IMR-90 (cell line): ENCODE measurements around the gene SLC9C2.

Source experiments
- MAZ ChIP-seq: IDR thresholded peaks from 2 replicates; pipeline ENCODE4 v1.6.1; 2012; ENCODE audit warnings: low read depth, mild to moderate bottlenecking, low read length, improper control_type of control experiment, moderate library complexity, borderline replicate concordance
- NFE2L2 ChIP-seq: fragments of 150-350 bp; IDR thresholded peaks from 2 replicates; pipeline ENCODE4 v1.6.1; 2016; ENCODE audit warnings: low read depth, mild to moderate bottlenecking, low read length
- POLR2A ChIP-seq: IDR thresholded peaks from 2 replicates; pipeline ENCODE4 v1.6.1; 2012; ENCODE audit warnings: mild to moderate bottlenecking, low read depth, low read length
- RAD21 ChIP-seq: IDR thresholded peaks from 2 replicates; pipeline ENCODE4 v1.6.1; 2012; ENCODE audit warnings: low read length, improper control_type of control experiment
- RCOR1 ChIP-seq: IDR thresholded peaks from 2 replicates; pipeline ENCODE4 v1.6.1; 2012; ENCODE audit warnings: mild to moderate bottlenecking, low read length, improper control_type of control experiment; ENCODE audit not compliant: insufficient replicate concordance
- RFX5 ChIP-seq: IDR thresholded peaks from 2 replicates; pipeline ENCODE4 v1.8.0; 2012; ENCODE audit warnings: low read depth, mild to moderate bottlenecking, low read length, moderate library complexity
- SMC3 ChIP-seq: fragments of 150-350 bp; IDR thresholded peaks from 2 replicates; pipeline ENCODE4 v1.6.1; 2016; ENCODE audit warnings: low read depth, mild to moderate bottlenecking, antibody characterized with exemption, low read length, moderate library complexity
- TF ChIP-seq, protein P1 (sequence below): conservative IDR thresholded peaks from 2 replicates; pipeline ENCODE4 v1.5.1; 2012; ENCODE audit warnings: mild to moderate bottlenecking, low read depth, low read length, improper control_type of control experiment

DNA sequence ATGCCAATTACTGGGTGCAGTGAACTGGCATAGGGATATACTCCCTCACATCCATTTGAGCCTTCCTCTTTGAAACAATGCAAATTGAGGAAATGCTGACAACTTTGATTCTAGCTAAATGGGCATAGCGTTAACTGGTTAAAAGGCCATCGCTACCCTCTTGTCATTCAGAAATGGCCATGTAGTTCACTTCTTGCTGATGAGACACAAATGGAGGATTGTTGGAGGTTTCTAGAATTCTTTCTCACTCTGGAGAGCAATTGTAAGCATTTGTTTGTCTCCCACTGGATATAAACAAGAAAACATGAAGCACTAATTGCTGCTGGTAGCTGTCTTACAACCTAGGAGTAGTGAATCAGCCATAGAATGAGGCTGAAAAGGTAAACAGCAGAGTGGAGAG lies 111.4 kb downstream of the SLC9C2 start:
- no peak for TF ChIP-seq NFE2L2
- no peak for TF ChIP-seq POLR2A
- TF ChIP-seq SMC3 = no peak
- TF ChIP-seq, protein P1, sequence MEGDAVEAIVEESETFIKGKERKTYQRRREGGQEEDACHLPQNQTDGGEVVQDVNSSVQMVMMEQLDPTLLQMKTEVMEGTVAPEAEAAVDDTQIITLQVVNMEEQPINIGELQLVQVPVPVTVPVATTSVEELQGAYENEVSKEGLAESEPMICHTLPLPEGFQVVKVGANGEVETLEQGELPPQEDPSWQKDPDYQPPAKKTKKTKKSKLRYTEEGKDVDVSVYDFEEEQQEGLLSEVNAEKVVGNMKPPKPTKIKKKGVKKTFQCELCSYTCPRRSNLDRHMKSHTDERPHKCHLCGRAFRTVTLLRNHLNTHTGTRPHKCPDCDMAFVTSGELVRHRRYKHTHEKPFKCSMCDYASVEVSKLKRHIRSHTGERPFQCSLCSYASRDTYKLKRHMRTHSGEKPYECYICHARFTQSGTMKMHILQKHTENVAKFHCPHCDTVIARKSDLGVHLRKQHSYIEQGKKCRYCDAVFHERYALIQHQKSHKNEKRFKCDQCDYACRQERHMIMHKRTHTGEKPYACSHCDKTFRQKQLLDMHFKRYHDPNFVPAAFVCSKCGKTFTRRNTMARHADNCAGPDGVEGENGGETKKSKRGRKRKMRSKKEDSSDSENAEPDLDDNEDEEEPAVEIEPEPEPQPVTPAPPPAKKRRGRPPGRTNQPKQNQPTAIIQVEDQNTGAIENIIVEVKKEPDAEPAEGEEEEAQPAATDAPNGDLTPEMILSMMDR = no peak
- TF ChIP-seq RAD21 = no peak
- no peak for TF ChIP-seq RCOR1
- no peak for TF ChIP-seq RFX5
- no peak for TF ChIP-seq MAZ
